NCI-H2196 (cell line): ENCODE data around the gene MORN1.

ENCODE experiments used
- DNase-seq: peaks from one replicate; lab custom pipeline; 2025; ENCODE audit not compliant: unreplicated experiment; lab: John Stamatoyannopoulos, UW

Gene MORN1

GRCh38 chr1:2405588-2406295 lies 14.4 kb upstream of the MORN1 start:
- DNase-seq: no peak

GRCh38 chr1:2404890-2405511 lies 13.6 kb upstream of the MORN1 start:
- DNase-seq: no peak

- DNase-seq: no peak
Observed at GRCh38 chr1:2404142-2404889, 13.0 kb upstream of the MORN1 start.

GRCh38 chr1:2403273-2403672 lies 11.9 kb upstream of the MORN1 start:
- no peak for DNase-seq

GRCh38 chr1:2402420-2402819 lies 11.1 kb upstream of the MORN1 start:
- no peak for DNase-seq

DNA sequence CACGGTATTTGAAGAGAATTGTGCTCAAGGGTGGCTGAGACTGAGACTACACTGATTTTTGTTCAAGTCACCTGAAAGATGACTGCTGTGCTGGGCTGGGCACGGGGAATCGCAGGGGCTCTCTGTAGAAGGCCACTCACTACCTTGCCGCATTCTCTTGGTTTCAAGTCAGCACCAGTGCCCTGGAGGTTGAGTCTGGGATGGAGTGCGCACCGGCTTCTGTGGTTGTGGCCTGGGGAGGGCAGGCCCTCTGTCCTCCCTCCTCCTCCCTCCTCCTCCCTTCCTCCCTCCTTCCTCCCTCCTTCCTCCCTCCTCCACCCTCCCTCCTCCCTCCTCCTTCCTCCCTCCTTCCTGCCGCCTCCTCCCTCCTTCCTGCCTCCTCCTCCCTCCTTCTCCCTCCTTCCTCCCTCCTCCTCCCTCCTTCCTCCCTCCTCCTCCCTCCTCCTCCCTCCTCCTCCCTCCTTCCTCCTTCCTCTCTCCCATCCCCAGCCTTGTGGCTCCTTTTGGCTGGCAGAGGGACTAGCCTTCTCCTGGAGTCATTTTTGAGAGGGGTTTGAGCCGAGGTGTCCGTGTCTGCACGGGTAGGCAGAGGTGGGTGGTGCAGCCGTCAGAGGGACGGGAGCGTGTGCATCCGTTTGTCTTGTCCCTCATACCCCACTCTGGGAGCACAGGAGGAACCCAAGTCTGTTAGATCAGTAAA lies 9.7 kb upstream of the MORN1 start:
- DNase-seq: no peak

- no peak for DNase-seq
Observed at GRCh38 chr1:2400576-2400909, 9.2 kb upstream of the MORN1 start.

GRCh38 chr1:2399890-2400575 lies 8.7 kb upstream of the MORN1 start:
- DNase-seq: no peak

DNA sequence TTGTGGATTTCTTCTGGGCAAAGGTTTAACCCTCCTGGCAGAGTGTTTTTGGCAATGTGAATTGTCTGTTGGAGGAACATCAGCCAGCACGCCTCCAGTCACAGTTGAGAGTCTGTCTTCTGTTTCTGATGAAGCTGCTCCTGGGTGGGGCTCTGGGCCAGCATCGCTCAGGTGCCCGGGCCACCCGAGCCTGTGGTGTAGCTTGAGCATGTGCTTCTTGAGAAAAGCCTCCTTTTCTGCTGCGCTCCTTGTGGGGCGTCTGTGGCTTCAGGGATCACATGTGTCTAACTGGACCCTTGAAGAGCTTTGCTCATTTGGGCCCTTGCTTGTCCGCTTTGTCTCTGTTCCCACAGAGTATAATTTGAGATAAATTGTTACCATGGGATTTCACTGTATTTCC lies 7.5 kb upstream of the MORN1 start:
- no peak for DNase-seq

DNA sequence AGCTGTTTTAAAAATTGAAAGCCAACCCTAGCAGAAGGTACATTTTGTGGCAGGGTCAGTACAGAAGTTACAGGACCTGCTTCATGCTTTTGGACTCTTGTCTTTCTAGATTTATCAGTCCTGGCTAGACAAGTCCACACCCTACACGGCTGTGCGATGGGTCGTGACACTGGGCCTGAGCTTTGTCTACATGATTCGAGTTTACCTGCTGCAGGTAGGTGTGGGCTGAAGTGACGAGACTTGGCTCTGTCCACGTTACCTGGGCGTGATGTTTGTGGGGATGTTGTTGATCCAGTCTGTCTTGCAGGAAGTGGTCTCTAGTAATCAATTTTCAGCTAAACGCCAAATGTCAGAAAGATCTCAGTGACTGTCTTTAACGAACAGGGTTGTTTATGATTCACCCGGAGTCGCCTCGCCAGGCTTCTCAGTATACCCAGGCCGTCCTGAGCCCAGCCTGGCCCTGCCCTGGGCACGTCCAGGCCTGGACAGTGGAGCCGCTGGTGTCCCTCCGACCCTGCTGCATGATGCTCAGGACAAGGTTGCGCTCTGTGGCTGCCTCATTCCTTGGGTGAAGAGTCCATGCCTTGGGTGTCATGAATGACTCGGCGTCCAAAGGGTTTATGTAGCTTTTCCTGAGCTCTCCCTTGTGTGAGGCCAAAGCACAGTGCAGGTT lies 5.8 kb upstream of the MORN1 start:
- DNase-seq: no peak

- no peak for DNase-seq
Observed at GRCh38 chr1:2396476-2396875, 5.1 kb upstream of the MORN1 start.

- DNase-seq: no peak
Observed at GRCh38 chr1:2396059-2396458, 4.7 kb upstream of the MORN1 start.

GRCh38 chr1:2395245-2395644 lies 3.9 kb upstream of the MORN1 start:
- no peak for DNase-seq

GRCh38 chr1:2394761-2395160 lies 3.4 kb upstream of the MORN1 start:
- no peak for DNase-seq

DNA sequence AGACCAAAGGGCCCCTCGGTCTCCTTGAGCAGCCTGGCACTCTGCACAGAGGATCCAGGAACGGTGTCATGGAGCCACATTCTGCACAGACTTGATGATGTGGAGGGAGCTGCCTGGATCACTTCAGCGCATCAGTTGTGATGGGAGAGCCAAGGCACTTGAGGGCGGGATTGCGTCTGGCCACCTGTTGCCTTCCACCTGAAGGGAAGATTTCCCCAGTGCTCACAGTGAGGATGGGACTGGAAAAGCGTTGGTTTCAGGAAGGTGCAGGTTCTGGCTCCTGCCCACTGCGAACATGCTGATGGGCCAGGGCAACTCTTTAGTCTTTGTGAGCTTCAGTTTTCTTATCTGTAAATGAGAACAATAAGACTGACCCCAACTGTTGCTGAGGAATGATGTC lies 2.9 kb upstream of the MORN1 start:
- DNase-seq: no peak

DNA sequence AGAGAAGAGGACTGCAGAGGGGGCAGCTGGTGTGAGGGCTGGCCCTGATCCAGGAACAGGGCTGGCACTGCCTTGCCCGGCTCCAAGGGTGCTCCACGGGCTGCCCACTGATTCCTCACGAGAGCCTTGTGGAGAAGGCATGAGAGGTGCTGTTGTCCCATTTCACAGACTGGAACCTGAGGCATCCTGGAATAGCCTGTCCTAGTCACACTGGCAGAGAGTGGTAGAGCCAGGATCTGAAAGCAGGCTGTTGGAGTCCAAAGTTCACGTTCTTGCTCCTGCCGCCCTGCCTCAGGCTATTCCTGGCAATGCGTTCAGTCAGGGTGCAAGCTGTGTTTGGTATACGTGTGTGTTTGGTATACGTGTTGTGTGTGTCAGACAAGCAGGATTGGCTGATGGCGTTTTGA lies 2.1 kb upstream of the MORN1 start:
- no peak for DNase-seq

- DNase-seq: no peak
Observed at GRCh38 chr1:2392686-2393085, 1.3 kb upstream of the MORN1 start.

DNA sequence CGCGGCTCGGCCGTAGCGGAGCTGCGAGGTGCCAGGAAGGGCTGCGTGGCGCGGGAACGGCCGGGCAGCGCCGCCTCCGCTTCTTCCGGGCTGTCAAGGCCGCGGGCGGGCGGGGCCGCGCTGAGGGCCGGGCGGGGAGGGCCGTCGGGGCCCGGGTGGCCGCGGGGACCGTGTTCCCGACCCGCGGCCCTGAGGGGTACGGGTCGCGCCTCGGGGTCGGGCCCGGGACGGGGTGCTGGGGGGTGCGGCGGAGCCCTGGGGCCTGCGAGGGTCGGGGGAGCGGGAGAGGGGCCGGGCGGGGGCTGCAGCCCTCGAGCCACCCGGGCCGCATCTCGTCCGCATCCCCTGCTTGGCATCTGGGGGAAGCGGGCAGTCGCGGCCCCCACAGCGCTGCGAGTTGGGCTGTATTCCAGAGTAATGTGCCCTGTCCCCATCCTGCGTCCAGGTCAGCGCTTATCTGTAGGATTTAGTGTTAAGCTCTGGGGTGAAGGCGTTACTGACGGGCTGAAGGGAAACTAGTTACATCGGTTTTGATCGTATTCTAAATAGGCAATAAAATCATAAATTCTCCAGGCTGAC lies 666 bp upstream of the MORN1 start:
- DNase-seq: no peak

- no peak for DNase-seq
Observed at GRCh38 chr1:2389644-2390043, 1.7 kb downstream of the MORN1 start.
